HCT116 (cell line): ENCODE measurements around the gene GPS1.

Experiments used
- CTCF ChIP-seq, 3 experiments: fragments of 200-600 bp in 1 of 3; sonication (generic) in 1 of 3; IDR thresholded peaks in 2 of 3; conservative IDR thresholded peaks in 1 of 3; 2 replicates each; pipeline ENCODE4 v1.5.1; 2012 to 2017; ENCODE audit warnings: low read depth in 2 of 3, low read length in 2 of 3, antibody characterized with exemption in 1 of 3, borderline replicate concordance in 1 of 3, control low read depth in 1 of 3, mild to moderate bottlenecking in 1 of 3, mixed read lengths in 1 of 3, mixed run types in 1 of 3, moderate library complexity in 1 of 3; ENCODE audit not compliant: insufficient read depth in 1 of 3
- EZH2phosphoT487 ChIP-seq: fragments of 200-600 bp; IDR thresholded peaks from 2 replicates; pipeline ENCODE4 v1.6.1; 2018; ENCODE audit warnings: antibody characterized with exemption, borderline replicate concordance
- MAX ChIP-seq: IDR thresholded peaks from 2 replicates; pipeline ENCODE4 v1.6.1; 2012
- POLR2A ChIP-seq: IDR thresholded peaks from 2 replicates; pipeline ENCODE4 v1.7.0; 2011; ENCODE audit warnings: borderline replicate concordance; ENCODE audit not compliant: insufficient read depth, insufficient read length; ENCODE audit errors: extremely low read depth
- REST ChIP-seq: IDR thresholded peaks from 2 replicates; pipeline ENCODE4 v1.6.1; 2012; ENCODE audit warnings: low read depth
- TCF7L2 ChIP-seq: IDR thresholded peaks from 2 replicates; pipeline ENCODE4 v1.7.0; 2011; ENCODE audit warnings: borderline replicate concordance, inconsistent platforms; ENCODE audit not compliant: insufficient read depth, insufficient read length; ENCODE audit errors: extremely low read depth

GRCh38 chr17:82083009-82083408 is 31.3 kb downstream of the GPS1 start:
- TF ChIP-seq CTCF (IDR thresholded peaks at IDR 0.05 in 2 of 3, conservative IDR thresholded peaks at IDR 0.05 in 1 of 3; ENCODE audit: borderline replicate concordance in 1 of 3, insufficient read depth in 1 of 3, low read depth in 2 of 3, low read length in 2 of 3), result no peak
- TF ChIP-seq POLR2A, result no peak
- no peak for TF ChIP-seq TCF7L2
- TF ChIP-seq REST, result no peak
- TF ChIP-seq MAX, result no peak
- TF ChIP-seq EZH2phosphoT487, result no peak
